H9 (cell line): Measurements from ENCODE around the gene MRPL2. TPM values are rescaled to one million over a fixed set of nuclear protein-coding genes. Genes with fewer than 3 reads are reported as not detected.

Experiments
- DNase-seq: peaks from one replicate; pipeline ENCODE4 v3.0.0-alpha.2; 2017
- H2AFZ ChIP-seq: one replicate; pipeline ENCODE4 v1.6.1; 2013; ENCODE audit warnings: mild to moderate bottlenecking, low read length, control low read depth, moderate library complexity
- H2AK5ac ChIP-seq: 2 replicates; pipeline ENCODE4 v1.6.1; 2013; ENCODE audit warnings: low read length, control low read depth, mixed read lengths; ENCODE audit not compliant: insufficient read length
- H2BK120ac ChIP-seq: one replicate; pipeline ENCODE4 v1.6.1; 2013; ENCODE audit warnings: low read depth, mild to moderate bottlenecking, low read length, control low read depth, inconsistent platforms; ENCODE audit not compliant: poor library complexity, severe bottlenecking
- H2BK12ac ChIP-seq: 2 replicates; pipeline ENCODE4 v1.6.1; 2013; ENCODE audit warnings: low read length, control low read depth, mixed read lengths, low read depth; ENCODE audit not compliant: insufficient read length
- H2BK15ac ChIP-seq: 2 replicates; pipeline ENCODE4 v1.6.1; 2013; ENCODE audit warnings: low read depth, low read length, control low read depth
- H2BK20ac ChIP-seq: one replicate; pipeline ENCODE4 v1.6.1; 2013; ENCODE audit warnings: low read depth, mild to moderate bottlenecking, low read length, control low read depth, inconsistent platforms; ENCODE audit not compliant: poor library complexity, severe bottlenecking
- H2BK5ac ChIP-seq: 2 replicates; pipeline ENCODE4 v1.6.1; 2013; ENCODE audit warnings: low read length, control low read depth, mixed read lengths; ENCODE audit not compliant: insufficient read length
- H3K14ac ChIP-seq: 2 replicates; pipeline ENCODE4 v1.6.1; 2013; ENCODE audit warnings: low read length, control low read depth; ENCODE audit not compliant: insufficient read depth
- H3K18ac ChIP-seq: 2 replicates; pipeline ENCODE4 v1.6.1; 2013; ENCODE audit warnings: low read depth, mild to moderate bottlenecking, mixed read lengths, low read length, control low read depth; ENCODE audit not compliant: insufficient read length
- H3K23ac ChIP-seq: 2 replicates; pipeline ENCODE4 v1.6.1; 2013; ENCODE audit warnings: low read length, control low read depth, mixed read lengths, low read depth; ENCODE audit not compliant: insufficient read length
- H3K23me2 ChIP-seq: 2 replicates; pipeline ENCODE4 v1.6.1; 2013; ENCODE audit warnings: low read depth, mild to moderate bottlenecking, mixed read lengths, low read length, control low read depth; ENCODE audit not compliant: insufficient read length, poor library complexity, severe bottlenecking
- H3K27ac ChIP-seq: 2 replicates; pipeline ENCODE4 v1.5.1; 2013; ENCODE audit warnings: low read length, control low read depth, mixed read lengths, low read depth; ENCODE audit not compliant: insufficient read length
- H3K27me3 ChIP-seq: 2 replicates; pipeline ENCODE4 v1.6.1; 2013; ENCODE audit warnings: low read length, control low read depth, inconsistent platforms; ENCODE audit not compliant: insufficient read depth
- H3K4ac ChIP-seq: 2 replicates; pipeline ENCODE4 v1.6.1; 2013; ENCODE audit warnings: low read depth, mild to moderate bottlenecking, control low read depth, inconsistent platforms, low read length, moderate library complexity
- H3K4me1 ChIP-seq: 2 replicates; pipeline ENCODE4 v1.6.1; 2013; ENCODE audit warnings: low read length, control low read depth, inconsistent platforms; ENCODE audit not compliant: insufficient read depth
- H3K4me2 ChIP-seq: 2 replicates; pipeline ENCODE4 v1.6.1; 2013; ENCODE audit warnings: low read length, control low read depth, mixed read lengths; ENCODE audit not compliant: insufficient read length, insufficient read depth
- H3K56ac ChIP-seq: 2 replicates; pipeline ENCODE4 v1.6.1; 2013; ENCODE audit warnings: low read depth, mild to moderate bottlenecking, mixed read lengths, low read length, control low read depth; ENCODE audit not compliant: insufficient read length
- H3K79me1 ChIP-seq: 2 replicates; pipeline ENCODE4 v1.6.1; 2013; ENCODE audit warnings: low read depth, mild to moderate bottlenecking, moderate library complexity, low read length, control low read depth, inconsistent platforms; ENCODE audit not compliant: insufficient read depth, poor library complexity, severe bottlenecking
- H3K79me2 ChIP-seq: 2 replicates; pipeline ENCODE4 v1.6.1; 2013; ENCODE audit warnings: low read length, control low read depth, inconsistent platforms; ENCODE audit not compliant: insufficient read depth
- H3K9ac ChIP-seq: 2 replicates; pipeline ENCODE4 v1.6.1; 2013; ENCODE audit warnings: low read length, control low read depth, mixed read lengths; ENCODE audit not compliant: insufficient read length; ENCODE audit errors: extremely low read depth
- H3K9me3 ChIP-seq: one replicate; pipeline ENCODE4 v1.6.1; 2013; ENCODE audit warnings: low read depth, low read length, inconsistent platforms; ENCODE audit not compliant: control insufficient read depth
- H3T11ph ChIP-seq: one replicate; pipeline ENCODE4 v1.6.1; 2013; ENCODE audit warnings: mild to moderate bottlenecking, low read length, control low read depth, inconsistent platforms
- H4K20me1 ChIP-seq: one replicate; pipeline ENCODE4 v1.6.1; 2013; ENCODE audit not compliant: control insufficient read depth, insufficient read length, insufficient read depth
- H4K5ac ChIP-seq: 2 replicates; pipeline ENCODE4 v1.6.1; 2013; ENCODE audit warnings: low read depth, mild to moderate bottlenecking, mixed read lengths, low read length, control low read depth; ENCODE audit not compliant: insufficient read length
- H4K8ac ChIP-seq: replicated peaks from 2 replicates; pipeline ENCODE4 v1.6.1; 2013; ENCODE audit warnings: low read length, control low read depth, mixed read lengths, low read depth; ENCODE audit not compliant: insufficient read length
- H4K91ac ChIP-seq: 2 replicates; pipeline ENCODE4 v1.6.1; 2013; ENCODE audit warnings: low read depth, mild to moderate bottlenecking, moderate library complexity, mixed read lengths, low read length, control low read depth; ENCODE audit not compliant: insufficient read length
- H3K27ac Mint-ChIP-seq, 3 experiments: 2 replicates in 2 of 3; 3 replicates in 1 of 3; pipeline ENCODE4 v1.8.0; 2020 to 2021; ENCODE audit warnings: mixed read lengths in 3 of 3, mild to moderate bottlenecking in 1 of 3, moderate library complexity in 1 of 3
- H3K27me3 Mint-ChIP-seq: 2 replicates; pipeline ENCODE4 v1.8.0; 2021; ENCODE audit warnings: low read depth, mild to moderate bottlenecking, moderate library complexity, mixed read lengths
- H3K36me3 Mint-ChIP-seq, 3 experiments: 2 replicates in 2 of 3; 3 replicates in 1 of 3; pipeline ENCODE4 v1.8.0; 2020 to 2021; ENCODE audit warnings: low read depth in 3 of 3, mixed read lengths in 3 of 3; ENCODE audit not compliant: insufficient read depth in 1 of 3
- H3K4me1 Mint-ChIP-seq, 2 experiments: 2 replicates each; pipeline ENCODE4 v1.8.0; 2020; ENCODE audit warnings: mixed read lengths in 2 of 2
- H3K4me3 Mint-ChIP-seq, 2 experiments: 2 replicates in 1 of 2; 3 replicates in 1 of 2; pipeline ENCODE4 v1.8.0; 2020 to 2021; ENCODE audit warnings: mild to moderate bottlenecking in 2 of 2, mixed read lengths in 2 of 2, moderate library complexity in 1 of 2
- H3K9me3 Mint-ChIP-seq, 2 experiments: 2 replicates in 1 of 2; 3 replicates in 1 of 2; pipeline ENCODE4 v1.8.0; 2020; ENCODE audit warnings: mild to moderate bottlenecking in 2 of 2, mixed read lengths in 2 of 2, moderate library complexity in 1 of 2
- CTCF ChIP-seq: fragments of 200-600 bp; sonication (generic); conservative IDR thresholded peaks from 3 replicates; pipeline ENCODE4 v1.8.0; 2021; ENCODE audit warnings: antibody characterized with exemption, mild to moderate bottlenecking
- WGBS: extraction: QIAGEN DNeasy Blood & Tissue Kit; methylation state at CpG from one replicate; pipeline ENCODE4 v1.1.7; 2013; ENCODE audit warnings: missing lambda C conversion rate, low lambda C conversion rate, mixed read lengths; ENCODE audit not compliant: insufficient read length; ENCODE audit errors: extremely low coverage; 5-methylcytosine and 5-hydroxymethylcytosine counted together
- total RNA-seq: library from RNA; stranded (reverse); gene quantifications from 2 replicates; pipeline ENCODE4 v1.2.1, GENCODE V29; 2021

Gene MRPL2
- total RNA-seq, 1 experiment from 2014 or later = 74.4 TPM

GRCh38 chr6:43078691-43079090, 19.5 kb upstream of the MRPL2 start:
- no peak overlapping the region for H4K5ac ChIP-seq
- TF ChIP-seq CTCF = no peak

More at GRCh38 chr6:43078691-43079090, 19.5 kb upstream of the MRPL2 start:
- Histone ChIP-seq H4K91ac (no peak overlapping the region), H4K8ac (no peak overlapping the region), H3K27me3 (no peaks in the 10 kb centered on the region), H3K4me1 (peaks cover 13% of the 10 kb centered on the region), H3K14ac (no peak overlapping the region), H2BK120ac (no peak overlapping the region), H3K79me1 (peaks cover 11% of the 10 kb centered on the region), H4K20me1 (no peaks in the 10 kb centered on the region), H3K4ac (no peak overlapping the region), H3K56ac (no peak overlapping the region), H3K9me3 (no peaks in the 10 kb centered on the region), H2BK20ac (no peak overlapping the region), H2BK5ac (no peak overlapping the region), H3K23me2 (peaks cover 10% of the 10 kb centered on the region), H3K23ac (no peak overlapping the region), H3K4me2 (no peak overlapping the region), H2AK5ac (no peak overlapping the region), H2BK12ac (no peak overlapping the region), H3K79me2 (peaks cover 22% of the 10 kb centered on the region; the same call in 1 of the 2 replicates), H3K18ac (no peak overlapping the region), H2BK15ac (no peak overlapping the region), H3K27ac (no peak overlapping the region), H3T11ph (no peak overlapping the region), H3K9ac (no peak overlapping the region), H2AFZ (no peak overlapping the region)
- H3K4me3 Mint-ChIP-seq = peak overlapping the region in 1 of 2 experiments; percentile 90; a peak in 2 of 5 replicates
- peaks cover 39 to 52% of the 10 kb centered on the region in 2 experiments for H3K4me1 Mint-ChIP-seq
- DNase-seq = no peak
- H3K36me3 Mint-ChIP-seq = peaks cover 6 to 16% (median 7%) of the 10 kb centered on the region in 3 experiments
- no peaks in the 10 kb centered on the region for H3K27me3 Mint-ChIP-seq
- H3K27ac Mint-ChIP-seq = no peak overlapping the region
- no peaks in the 10 kb centered on the region for H3K9me3 Mint-ChIP-seq
- no CpG with 5 or more reads among the region's 2 CpGs for WGBS
